HCT116 (cell line): ENCODE data around the gene LSM6. TPM values are rescaled to one million over a fixed set of nuclear protein-coding genes. Genes with fewer than 3 reads are reported as not detected.

Experiments
- ATAC-seq: fragments of 200-7000 bp; cut with Tn5 transposase; 2 replicates; pipeline ENCODE4 v1.9.1; 2020; ENCODE audit warnings: mild to moderate bottlenecking, moderate library complexity
- BruUV-seq: library from RNA; stranded (reverse); fragments of 400-500 nt; replicated peaks from 2 replicates; lab custom pipeline; 2021; lab: Mats Ljungman, UMichigan
- CTCF ChIA-PET: fragments of 300-600 bp; sonication (Branson Sonifier 250); formaldehyde crosslinking; loops from one replicate; lab custom pipeline; 2021; ENCODE audit warnings: antibody characterized with exemption; lab: Charles Lee
- POLR2A ChIA-PET: fragments of 300-600, 350-600 bp; sonication (Branson Sonifier 250); formaldehyde crosslinking; loops from one replicate; lab custom pipeline; 2021; ENCODE audit warnings: antibody characterized with exemption; lab: Charles Lee
- RAD21 ChIA-PET, 2 experiments: fragments of 300-600 bp; sonication (Branson Sonifier 250); formaldehyde crosslinking; loops; one replicate each; lab custom pipeline; 2023; ENCODE audit warnings: low total read pairs in 2 of 2; ENCODE audit not compliant: uncharacterized antibody in 2 of 2, unreplicated experiment in 2 of 2, low non-redundant PET in 1 of 2; lab: Charles Lee
- DNase-seq: peaks from one replicate; pipeline ENCODE4 v3.0.0-alpha.2; 2010; ENCODE audit warnings: low read depth, low spot score
- H2AFZ ChIP-seq: fragments of 200-600 bp; shearing (Covaris generic), sonication (generic); 2 replicates; pipeline ENCODE4 v1.6.1; 2017; ENCODE audit warnings: low read depth, mixed run types, mixed read lengths, antibody characterized with exemption, low read length; ENCODE audit not compliant: poor library complexity, severe bottlenecking
- H3K27ac ChIP-seq: 2 replicates; pipeline ENCODE4 v1.5.1; 2012; ENCODE audit warnings: low read depth, low read length
- H3K27me3 ChIP-seq: fragments of 200-600 bp; sonication (generic); 2 replicates; pipeline ENCODE4 v1.6.1; 2016; ENCODE audit warnings: mixed run types, low read length, mixed read lengths; ENCODE audit not compliant: insufficient read depth
- H3K36me3 ChIP-seq, 2 experiments: fragments of 200-500 bp in 1 of 2; fragments of 200-600 bp in 1 of 2; sonication (Bioruptor generic) in 1 of 2; sonication (generic) in 1 of 2; 2 replicates each; pipeline versions ENCODE4 v1.5.1 to v1.6.1; 2014 to 2016; ENCODE audit warnings: low read length in 2 of 2, inconsistent platforms in 1 of 2, mixed read lengths in 1 of 2, mixed run types in 1 of 2; ENCODE audit not compliant: insufficient read depth in 2 of 2, control insufficient read depth in 1 of 2
- H3K4me1 ChIP-seq, 2 experiments: fragments of 200-600 bp in 1 of 2; sonication (generic) in 1 of 2; 2 replicates each; pipeline versions ENCODE4 v1.5.1 to v1.6.1; 2012 to 2017; ENCODE audit warnings: low read length in 2 of 2, inconsistent platforms in 1 of 2, mild to moderate bottlenecking in 1 of 2, mixed read lengths in 1 of 2, mixed run types in 1 of 2, moderate library complexity in 1 of 2; ENCODE audit not compliant: insufficient read depth in 2 of 2, control insufficient read depth in 1 of 2
- H3K4me2 ChIP-seq: fragments of 200-600 bp; sonication (generic); 2 replicates; pipeline ENCODE4 v1.6.1; 2017; ENCODE audit warnings: mixed run types, low read length, mixed read lengths
- H3K4me3 ChIP-seq, 2 experiments: fragments of 200-600 bp in 1 of 2; sonication (generic) in 1 of 2; replicated peaks in 1 of 2; 2 replicates each; pipeline ENCODE4 v1.5.1; 2011 to 2016; ENCODE audit warnings: low read length in 2 of 2, control low read depth in 1 of 2, low read depth in 1 of 2, mild to moderate bottlenecking in 1 of 2, mixed read lengths in 1 of 2, mixed run types in 1 of 2
- H3K79me2 ChIP-seq: fragments of 200-600 bp; sonication (generic); 2 replicates; pipeline ENCODE4 v1.6.1; 2017; ENCODE audit warnings: mild to moderate bottlenecking, mixed run types, low read length, moderate library complexity, mixed read lengths; ENCODE audit not compliant: insufficient read depth
- H3K9ac ChIP-seq: fragments of 200-600 bp; sonication (generic); 2 replicates; pipeline ENCODE4 v1.6.1; 2016; ENCODE audit warnings: low read length, mixed read lengths
- H3K9me2 ChIP-seq: fragments of 200-600 bp; sonication (generic), shearing (Covaris generic); 2 replicates; pipeline ENCODE4 v1.6.1; 2017; ENCODE audit warnings: mixed run types, mild to moderate bottlenecking, moderate library complexity; ENCODE audit not compliant: insufficient read depth
- H3K9me3 ChIP-seq, 2 experiments: fragments of 200-500 bp in 1 of 2; fragments of 200-600 bp in 1 of 2; sonication (Bioruptor generic) in 1 of 2; sonication (generic) in 1 of 2; 2 replicates each; pipeline ENCODE4 v1.6.1; 2014 to 2017; ENCODE audit warnings: low read length in 2 of 2, mixed read lengths in 2 of 2, inconsistent platforms in 1 of 2, low read depth in 1 of 2, mild to moderate bottlenecking in 1 of 2, mixed run types in 1 of 2, moderate library complexity in 1 of 2; ENCODE audit not compliant: control insufficient read depth in 1 of 2, insufficient read depth in 1 of 2
- H4K20me1 ChIP-seq: fragments of 200-600 bp; sonication (generic), shearing (Covaris generic); 2 replicates; pipeline ENCODE4 v1.6.1; 2017; ENCODE audit warnings: mixed run types, mild to moderate bottlenecking, moderate library complexity; ENCODE audit not compliant: insufficient read depth
- EGR1 ChIP-seq: IDR thresholded peaks from 2 replicates; pipeline ENCODE4 v1.6.1; 2012; ENCODE audit warnings: low read depth
- SIN3A ChIP-seq: IDR thresholded peaks from 2 replicates; pipeline ENCODE4 v1.6.1; 2012; ENCODE audit warnings: low read depth
- SP1 ChIP-seq: IDR thresholded peaks from 2 replicates; pipeline ENCODE4 v1.6.1; 2012; ENCODE audit warnings: low read depth
- TCF7L2 ChIP-seq: IDR thresholded peaks from 2 replicates; pipeline ENCODE4 v1.7.0; 2011; ENCODE audit warnings: borderline replicate concordance, inconsistent platforms; ENCODE audit not compliant: insufficient read depth, insufficient read length; ENCODE audit errors: extremely low read depth
- YY1 ChIP-seq: IDR thresholded peaks from 2 replicates; pipeline ENCODE4 v1.6.1; 2011; ENCODE audit warnings: low read length, low read depth, moderate library complexity, mild to moderate bottlenecking; ENCODE audit not compliant: insufficient replicate concordance; ENCODE audit errors: extremely low read depth
- ZFX ChIP-seq: fragments of 450-650 bp; IDR thresholded peaks from 2 replicates; pipeline ENCODE4 v1.6.1; 2017
- ZNF274 ChIP-seq: fragments of 200-500 bp; sonication (Bioruptor generic); IDR thresholded peaks from 2 replicates; pipeline ENCODE4 v1.6.1; 2014; ENCODE audit warnings: mild to moderate bottlenecking, low read depth, low read length, inconsistent platforms
- intact Hi-C: fragments of 100-400 bp; cut with micrococcal nuclease; formaldehyde crosslinking; loops from 2 replicates; pipeline ENCODE4 v1.10.0; 2022
- total RNA-seq: library from RNA; stranded (reverse); gene quantifications from one replicate; pipeline ENCODE4 v1.2.1, GENCODE V29; 2021; ENCODE audit not compliant: unreplicated experiment
- TF ChIP-seq, protein P1 (sequence below): IDR thresholded peaks from 2 replicates; pipeline ENCODE4 v1.6.1; 2012
- TF ChIP-seq, protein P2 (sequence below): IDR thresholded peaks from 2 replicates; pipeline ENCODE4 v1.6.1; 2011; ENCODE audit warnings: mild to moderate bottlenecking, low read length, moderate library complexity; ENCODE audit not compliant: insufficient replicate concordance; ENCODE audit errors: extremely low read depth
- TF ChIP-seq, protein P3 (sequence below): IDR thresholded peaks from 2 replicates; pipeline ENCODE4 v1.6.1; 2012; ENCODE audit warnings: low read depth
- TF ChIP-seq, protein P4 (sequence below): IDR thresholded peaks from 2 replicates; pipeline ENCODE4 v1.6.1; 2012

LSM6 gene
- total RNA-seq, 1 experiment from 2014 or later = 57.4 TPM

DNA sequence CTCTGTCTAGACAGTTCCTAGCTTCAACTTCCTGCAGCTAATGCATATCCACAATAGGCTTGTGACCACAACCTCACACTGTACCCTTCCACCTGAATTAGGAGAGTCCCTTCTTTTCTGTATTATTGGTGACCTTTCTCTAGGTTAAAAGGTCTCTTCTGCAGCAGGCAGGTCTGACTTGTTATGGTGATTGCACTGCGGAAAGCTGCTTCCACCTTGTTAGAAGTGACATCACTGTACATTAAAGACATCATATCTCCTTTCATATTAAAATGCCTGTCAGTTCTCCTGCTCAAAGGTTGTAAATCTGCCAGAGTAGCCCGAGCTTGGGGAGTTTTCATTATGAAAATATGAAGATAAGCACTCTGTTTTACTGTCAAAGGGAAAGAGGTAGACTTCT, 21.5 kb upstream of the LSM6 start:
- ChIA-PET RAD21 (no interaction called here), CTCF (no interaction called here), POLR2A (no interaction called here)
- DNase-seq (no peak), ATAC-seq (no peak)
- no peaks in the 10 kb centered on the region for H3K79me2 ChIP-seq
- no peak overlapping the region for H2AFZ ChIP-seq
- intact Hi-C loops = no loop called here
- H3K9me2 ChIP-seq = no peaks in the 10 kb centered on the region
- no peak overlapping the region for H3K4me3 ChIP-seq
- no peak overlapping the region for H3K27ac ChIP-seq
- H4K20me1 ChIP-seq = no peaks in the 10 kb centered on the region
- no peaks in the 10 kb centered on the region for H3K9me3 ChIP-seq
- H3K36me3 ChIP-seq = no peaks in the 10 kb centered on the region
- H3K4me1 ChIP-seq = no peaks in the 10 kb centered on the region
- H3K4me2 ChIP-seq = no peak overlapping the region
- TF ChIP-seq ZNF274 (no peak), ZFX (no peak), TCF7L2 (no peak), YY1 (no peak), SIN3A (no peak), EGR1 (no peak), SP1 (no peak)
- TF ChIP-seq, protein P1, sequence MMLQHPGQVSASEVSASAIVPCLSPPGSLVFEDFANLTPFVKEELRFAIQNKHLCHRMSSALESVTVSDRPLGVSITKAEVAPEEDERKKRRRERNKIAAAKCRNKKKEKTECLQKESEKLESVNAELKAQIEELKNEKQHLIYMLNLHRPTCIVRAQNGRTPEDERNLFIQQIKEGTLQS = no peak
- TF ChIP-seq, protein P2, sequence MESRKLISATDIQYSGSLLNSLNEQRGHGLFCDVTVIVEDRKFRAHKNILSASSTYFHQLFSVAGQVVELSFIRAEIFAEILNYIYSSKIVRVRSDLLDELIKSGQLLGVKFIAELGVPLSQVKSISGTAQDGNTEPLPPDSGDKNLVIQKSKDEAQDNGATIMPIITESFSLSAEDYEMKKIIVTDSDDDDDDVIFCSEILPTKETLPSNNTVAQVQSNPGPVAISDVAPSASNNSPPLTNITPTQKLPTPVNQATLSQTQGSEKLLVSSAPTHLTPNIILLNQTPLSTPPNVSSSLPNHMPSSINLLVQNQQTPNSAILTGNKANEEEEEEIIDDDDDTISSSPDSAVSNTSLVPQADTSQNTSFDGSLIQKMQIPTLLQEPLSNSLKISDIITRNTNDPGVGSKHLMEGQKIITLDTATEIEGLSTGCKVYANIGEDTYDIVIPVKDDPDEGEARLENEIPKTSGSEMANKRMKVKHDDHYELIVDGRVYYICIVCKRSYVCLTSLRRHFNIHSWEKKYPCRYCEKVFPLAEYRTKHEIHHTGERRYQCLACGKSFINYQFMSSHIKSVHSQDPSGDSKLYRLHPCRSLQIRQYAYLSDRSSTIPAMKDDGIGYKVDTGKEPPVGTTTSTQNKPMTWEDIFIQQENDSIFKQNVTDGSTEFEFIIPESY = no peak
- TF ChIP-seq, protein P3, sequence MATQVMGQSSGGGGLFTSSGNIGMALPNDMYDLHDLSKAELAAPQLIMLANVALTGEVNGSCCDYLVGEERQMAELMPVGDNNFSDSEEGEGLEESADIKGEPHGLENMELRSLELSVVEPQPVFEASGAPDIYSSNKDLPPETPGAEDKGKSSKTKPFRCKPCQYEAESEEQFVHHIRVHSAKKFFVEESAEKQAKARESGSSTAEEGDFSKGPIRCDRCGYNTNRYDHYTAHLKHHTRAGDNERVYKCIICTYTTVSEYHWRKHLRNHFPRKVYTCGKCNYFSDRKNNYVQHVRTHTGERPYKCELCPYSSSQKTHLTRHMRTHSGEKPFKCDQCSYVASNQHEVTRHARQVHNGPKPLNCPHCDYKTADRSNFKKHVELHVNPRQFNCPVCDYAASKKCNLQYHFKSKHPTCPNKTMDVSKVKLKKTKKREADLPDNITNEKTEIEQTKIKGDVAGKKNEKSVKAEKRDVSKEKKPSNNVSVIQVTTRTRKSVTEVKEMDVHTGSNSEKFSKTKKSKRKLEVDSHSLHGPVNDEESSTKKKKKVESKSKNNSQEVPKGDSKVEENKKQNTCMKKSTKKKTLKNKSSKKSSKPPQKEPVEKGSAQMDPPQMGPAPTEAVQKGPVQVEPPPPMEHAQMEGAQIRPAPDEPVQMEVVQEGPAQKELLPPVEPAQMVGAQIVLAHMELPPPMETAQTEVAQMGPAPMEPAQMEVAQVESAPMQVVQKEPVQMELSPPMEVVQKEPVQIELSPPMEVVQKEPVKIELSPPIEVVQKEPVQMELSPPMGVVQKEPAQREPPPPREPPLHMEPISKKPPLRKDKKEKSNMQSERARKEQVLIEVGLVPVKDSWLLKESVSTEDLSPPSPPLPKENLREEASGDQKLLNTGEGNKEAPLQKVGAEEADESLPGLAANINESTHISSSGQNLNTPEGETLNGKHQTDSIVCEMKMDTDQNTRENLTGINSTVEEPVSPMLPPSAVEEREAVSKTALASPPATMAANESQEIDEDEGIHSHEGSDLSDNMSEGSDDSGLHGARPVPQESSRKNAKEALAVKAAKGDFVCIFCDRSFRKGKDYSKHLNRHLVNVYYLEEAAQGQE = no peak
- TF ChIP-seq, protein P4, sequence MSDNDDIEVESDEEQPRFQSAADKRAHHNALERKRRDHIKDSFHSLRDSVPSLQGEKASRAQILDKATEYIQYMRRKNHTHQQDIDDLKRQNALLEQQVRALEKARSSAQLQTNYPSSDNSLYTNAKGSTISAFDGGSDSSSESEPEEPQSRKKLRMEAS = no peak
- H3K27me3 ChIP-seq = no peaks in the 10 kb centered on the region
- no peak overlapping the region for H3K9ac ChIP-seq
- BruUV-seq = no TSS peak
